HTERT RPE-1 (cell line): Measurements from ENCODE around the gene SLC51B.
"Not testable (repeated sequence)": the region's sequence is repeated elsewhere in the genome, so short reads cannot be mapped to it uniquely, and the experiment has no call there.

ENCODE experiments used
- in situ Hi-C: fragments of 300-500 bp; cut with MboI; formaldehyde crosslinking; loops from 4 replicates; pipeline ENCODE4 v1.14.3; 2020; ENCODE audit warnings: low sequenced_read_pairs

Gene SLC51B

DNA sequence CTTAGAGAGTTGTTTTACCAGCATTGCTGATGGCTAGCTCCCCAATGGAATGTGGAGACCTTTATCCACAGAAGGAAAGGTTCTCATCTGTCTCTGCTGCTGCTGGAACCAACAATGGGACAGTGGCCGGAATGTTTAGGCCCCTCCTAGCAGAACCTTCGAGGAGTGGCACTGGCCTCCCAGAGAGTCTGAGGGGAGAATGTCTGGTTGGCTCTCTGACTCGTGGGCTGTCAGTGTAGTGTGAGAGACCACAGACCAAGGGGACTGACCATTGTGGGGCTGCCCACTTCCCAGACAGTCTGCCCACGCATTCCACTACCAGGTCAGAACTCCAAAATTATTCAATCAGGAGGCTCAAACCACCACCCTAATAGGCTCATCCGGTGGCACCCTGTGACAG, 17.5 kb downstream of the SLC51B start:
- in situ Hi-C loops: no loop called here

DNA sequence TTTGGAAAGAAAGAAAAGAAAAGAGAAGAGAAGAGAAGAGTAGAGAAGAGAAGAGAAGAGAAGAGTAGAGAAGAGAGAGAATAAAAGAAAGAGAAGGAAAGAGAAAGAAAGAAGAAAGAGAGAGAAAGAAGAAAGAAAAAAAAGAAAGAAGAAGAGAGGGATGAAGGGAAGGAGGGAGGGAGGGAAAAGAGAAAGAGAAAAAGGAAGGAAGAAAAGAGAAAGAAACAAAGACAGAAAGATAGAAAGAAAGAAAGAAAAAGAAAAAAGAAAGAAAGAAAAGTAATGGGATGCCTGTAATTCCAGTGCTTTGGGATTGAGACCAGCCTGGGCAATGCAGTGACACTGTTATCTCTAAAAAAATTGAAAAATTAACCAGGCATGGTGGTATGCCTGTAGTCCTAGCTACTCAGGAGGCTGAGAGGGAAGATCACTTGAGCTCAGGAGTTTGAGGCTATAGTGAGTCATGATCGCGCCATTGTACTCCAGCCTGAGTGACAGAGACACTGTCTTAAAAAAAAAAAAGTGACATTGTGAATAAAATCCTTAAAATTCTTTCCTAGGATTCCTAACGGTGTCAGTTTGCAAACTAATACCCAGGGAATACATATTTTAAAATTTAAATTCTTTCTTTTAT, 20.9 kb downstream of the SLC51B start:
- in situ Hi-C loops: no loop called here

DNA sequence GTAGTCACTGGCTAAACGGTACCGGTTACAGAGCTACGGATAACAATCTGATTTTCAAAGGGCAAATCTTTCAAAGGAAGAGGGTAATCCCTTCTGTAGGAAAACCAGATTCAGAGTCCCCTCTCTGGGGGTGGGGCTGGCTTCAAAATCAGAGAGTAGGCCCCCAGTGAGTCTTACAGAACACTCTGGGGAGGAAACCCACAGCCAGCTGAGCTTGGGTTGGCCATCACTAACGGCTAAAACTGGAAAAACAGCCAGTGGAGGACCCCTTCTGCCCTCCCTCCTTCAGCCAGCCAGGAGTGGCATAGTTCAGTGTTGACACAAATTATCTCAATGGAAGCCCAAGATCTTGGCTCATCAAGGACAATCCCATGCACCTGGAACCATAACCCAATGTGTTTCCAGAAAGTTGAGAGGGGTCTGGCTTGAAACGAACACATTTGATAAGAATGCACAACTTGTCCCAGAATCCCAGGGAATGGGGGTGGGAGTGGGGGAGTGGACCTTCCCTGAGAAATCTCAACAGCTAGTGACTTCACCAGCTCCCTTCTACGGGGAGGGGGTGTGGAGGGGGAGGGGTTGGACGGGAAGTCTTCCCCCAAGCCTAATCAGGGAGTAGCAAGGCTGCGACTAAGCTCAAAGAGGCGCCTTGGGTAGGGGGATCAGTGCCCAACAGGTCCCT, 21.6 kb downstream of the SLC51B start:
- in situ Hi-C loops: no loop called here

DNA sequence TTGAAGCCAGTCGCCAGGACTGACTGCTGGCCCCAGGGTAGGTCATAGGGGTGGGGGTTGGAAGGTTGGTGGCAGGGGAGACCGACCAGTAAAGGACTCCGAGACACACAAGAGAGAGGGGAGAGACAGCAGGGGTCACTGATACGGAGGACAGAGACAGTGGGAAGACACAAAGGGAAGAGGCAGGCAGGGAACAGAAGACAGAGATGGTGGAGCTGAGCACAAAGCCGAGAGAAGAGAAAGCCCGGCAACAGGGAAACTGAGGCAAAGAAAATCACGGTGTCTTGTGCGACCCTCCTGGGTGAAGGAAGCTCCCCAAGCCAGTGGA, 22.1 kb downstream of the SLC51B start:
- in situ Hi-C loops: no loop called here

DNA sequence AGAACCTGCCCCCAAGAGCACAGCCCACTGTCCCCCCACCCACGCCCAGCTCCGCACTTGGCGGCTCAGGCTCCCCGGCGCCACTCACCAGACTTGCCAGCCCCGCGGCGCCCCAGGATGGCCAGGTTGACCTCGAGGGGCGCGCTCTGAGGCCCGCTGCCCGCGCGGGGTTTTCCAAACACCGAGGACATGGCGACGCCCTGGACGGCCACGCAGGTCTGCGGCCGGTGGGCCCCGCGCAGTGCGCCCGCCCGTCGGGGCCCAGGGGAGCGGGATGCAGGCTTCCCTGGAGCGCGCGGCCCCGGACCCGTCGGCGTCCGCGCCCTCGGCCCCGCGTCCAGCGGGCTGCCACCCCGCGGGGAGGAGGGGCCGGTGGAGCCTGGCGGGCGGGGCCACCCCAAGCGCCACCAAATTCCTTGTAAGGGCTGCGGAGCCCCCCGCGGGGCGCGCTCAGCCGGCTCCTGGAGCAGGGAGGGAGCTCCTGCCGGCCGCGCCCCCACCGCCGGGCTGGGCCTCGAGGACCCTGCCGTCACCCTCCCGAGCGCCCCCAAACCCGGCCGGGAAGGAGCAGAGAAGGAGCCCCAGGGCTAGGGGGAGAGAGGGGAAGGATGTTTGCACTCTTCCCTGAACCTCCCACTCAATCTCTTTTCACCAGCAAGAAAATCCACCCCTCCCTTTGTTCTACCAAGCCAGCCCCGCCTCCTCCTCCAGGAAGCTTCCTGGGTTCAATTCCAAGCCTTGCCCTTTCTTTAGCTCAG, 22.6 kb downstream of the SLC51B start, which contains the start of gene RASL12:
TSS of gene RASL12 (minus strand) at position 347 of the 758 bp plus-strand sequence. CDS start at position 191, 156 bp downstream.
- in situ Hi-C loops: no loop called here

DNA sequence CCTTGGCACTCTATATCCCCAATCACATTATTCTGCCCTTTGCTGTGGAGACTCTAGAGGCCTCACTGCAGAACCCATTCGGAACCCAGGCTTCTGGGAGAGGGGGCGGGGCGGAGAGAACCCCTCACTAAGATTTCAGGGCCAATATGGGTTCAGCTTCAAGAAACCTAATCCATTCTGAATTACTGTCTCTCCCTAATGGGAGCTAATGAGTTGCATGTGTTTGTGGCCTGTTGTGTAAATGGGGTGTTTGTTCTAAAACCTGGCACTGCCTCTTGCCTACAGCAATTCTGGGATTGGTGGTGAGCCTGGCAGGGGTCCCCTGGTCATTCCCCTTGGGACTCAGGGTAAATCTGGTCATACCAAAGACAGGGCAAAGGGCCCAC, 23.2 kb downstream of the SLC51B start:
- in situ Hi-C loops: no loop called here

DNA sequence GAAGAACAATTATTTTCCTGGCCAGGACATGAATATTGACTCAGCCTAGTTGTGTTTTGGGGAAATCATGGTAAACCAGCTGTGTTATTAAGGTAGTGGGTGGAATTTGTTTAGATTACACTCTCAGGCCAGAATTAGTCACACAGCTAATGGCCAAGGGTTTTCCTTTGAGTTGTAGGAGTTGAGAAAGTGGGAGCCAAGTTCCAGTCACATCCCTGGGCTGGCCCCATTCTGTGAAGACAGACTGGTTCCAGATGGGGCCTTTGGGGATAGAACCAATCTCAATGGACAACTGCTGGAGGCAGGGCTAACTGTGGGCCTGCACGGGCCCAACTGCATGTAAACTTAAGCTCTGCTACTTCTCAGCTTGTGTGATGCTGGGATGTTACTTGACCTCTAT, 24.0 kb downstream of the SLC51B start:
- in situ Hi-C loops: no loop called here

DNA sequence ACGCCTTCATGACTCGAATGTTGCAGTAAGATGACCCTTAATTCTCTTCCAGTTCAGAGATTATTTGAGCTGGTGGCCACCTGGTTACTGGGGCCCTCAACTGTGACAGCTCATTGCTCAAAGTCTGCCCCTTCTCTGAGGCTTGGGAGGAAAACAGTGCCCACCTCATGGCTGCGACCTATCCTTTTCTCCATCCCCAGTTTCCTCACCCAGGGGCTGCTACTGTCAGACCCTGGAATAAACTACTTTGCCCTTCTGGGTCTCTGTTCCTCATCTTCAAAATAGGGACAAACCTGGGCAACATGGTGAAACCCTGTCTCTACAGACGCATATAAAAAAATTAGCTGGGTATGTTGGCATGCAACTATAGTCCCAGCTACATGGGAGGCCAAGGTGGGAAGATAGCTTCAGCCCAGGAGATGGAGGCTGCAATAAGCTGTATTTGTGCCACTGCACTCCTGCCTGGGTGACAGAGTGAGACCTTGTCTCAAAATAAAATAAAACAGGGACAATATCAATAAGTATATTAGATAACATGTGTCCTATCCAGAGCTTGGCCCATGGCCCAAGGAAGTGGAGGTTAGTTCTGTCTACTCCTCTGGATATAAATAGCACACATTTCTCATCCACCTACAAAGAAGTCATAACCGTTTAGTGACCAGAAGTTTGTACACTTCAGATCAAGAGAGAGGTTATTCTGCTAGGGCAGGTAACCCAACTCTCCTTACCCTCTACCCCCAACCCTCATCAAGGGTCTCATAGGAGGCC, 24.8 kb downstream of the SLC51B start:
- in situ Hi-C loops: no loop called here

DNA sequence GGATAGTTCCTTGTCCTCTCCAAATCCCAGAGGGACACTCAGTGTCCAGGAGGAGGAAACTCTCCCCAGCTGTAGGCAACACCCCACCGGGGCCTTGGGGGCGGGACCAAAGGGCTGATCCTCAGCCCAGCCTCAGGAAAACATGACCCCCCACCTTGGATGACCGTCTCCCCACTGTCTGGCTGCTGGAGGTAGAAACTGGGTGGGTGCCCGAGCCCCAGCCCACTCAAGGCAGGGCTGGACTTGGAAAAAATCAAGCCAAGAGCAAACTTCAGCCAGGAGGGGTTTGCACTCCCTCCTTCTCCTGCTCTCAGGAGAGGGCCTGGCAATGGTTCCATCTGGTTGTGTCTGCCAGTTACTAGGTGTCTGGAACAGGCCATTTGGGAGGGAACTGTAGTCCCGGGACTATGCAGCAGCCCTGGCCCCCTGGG, 26.2 kb downstream of the SLC51B start:
- in situ Hi-C loops: no loop called here

DNA sequence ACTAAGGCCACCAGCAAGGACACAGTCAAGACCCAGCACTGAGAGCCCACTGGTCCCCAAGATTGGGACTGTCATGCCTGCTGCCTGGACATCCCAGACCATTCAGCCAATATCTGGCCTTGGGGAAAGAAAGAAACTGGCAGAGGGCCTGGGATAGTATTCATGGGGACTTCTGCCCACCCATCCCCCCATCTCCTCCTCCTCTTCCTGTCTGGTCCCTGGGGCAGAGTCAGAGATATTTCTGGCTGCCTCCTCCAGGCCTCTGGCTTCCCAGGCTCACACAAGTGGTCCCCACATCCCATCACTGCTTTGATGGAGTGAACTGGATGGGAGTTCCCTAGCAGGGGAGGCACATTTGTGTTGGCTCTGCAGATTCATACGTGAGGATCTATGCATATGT, 26.8 kb downstream of the SLC51B start:
- in situ Hi-C loops: no loop called here

DNA sequence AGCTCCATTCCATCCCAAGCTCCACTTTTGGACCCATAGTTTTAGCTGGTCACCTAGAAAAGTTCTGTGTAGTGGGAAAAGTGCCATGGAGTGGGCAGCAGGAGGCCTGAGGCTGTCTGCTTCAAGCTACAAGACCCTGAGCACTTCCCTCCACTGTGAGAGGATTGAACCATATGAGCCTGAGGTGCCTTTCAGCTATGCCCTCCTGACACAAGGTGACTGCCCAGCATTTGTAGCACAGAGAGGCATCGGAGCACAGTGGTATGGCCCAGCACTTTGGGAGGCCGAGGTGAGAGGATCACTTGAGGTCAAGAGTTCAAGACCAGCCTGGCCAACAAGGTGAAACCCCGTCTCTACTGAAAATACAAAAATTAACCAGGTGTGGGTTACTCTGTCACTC, 27.4 kb downstream of the SLC51B start:
- in situ Hi-C loops: no loop called here

DNA sequence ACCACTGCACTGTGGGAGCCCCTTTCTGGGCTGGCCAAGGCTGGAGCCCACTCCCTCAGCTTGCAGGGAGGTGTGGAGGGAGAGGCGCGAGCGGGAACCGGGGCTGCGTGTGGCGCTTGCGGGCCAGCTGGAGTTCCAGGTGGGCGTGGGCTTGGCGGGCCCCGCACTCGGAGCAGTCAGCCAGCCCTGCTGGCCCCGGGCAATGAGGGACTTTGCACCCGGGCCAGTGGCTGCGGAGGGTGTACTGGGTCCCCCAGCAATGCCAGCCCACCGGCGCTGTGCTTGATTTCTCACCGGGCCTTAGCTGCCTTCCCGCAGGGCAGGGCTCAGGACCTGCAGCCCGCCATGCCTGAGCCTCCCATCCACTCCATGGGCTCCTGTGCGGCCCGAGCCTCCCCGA, 29.8 kb downstream of the SLC51B start:
- in situ Hi-C loops: not testable (repeated sequence)

DNA sequence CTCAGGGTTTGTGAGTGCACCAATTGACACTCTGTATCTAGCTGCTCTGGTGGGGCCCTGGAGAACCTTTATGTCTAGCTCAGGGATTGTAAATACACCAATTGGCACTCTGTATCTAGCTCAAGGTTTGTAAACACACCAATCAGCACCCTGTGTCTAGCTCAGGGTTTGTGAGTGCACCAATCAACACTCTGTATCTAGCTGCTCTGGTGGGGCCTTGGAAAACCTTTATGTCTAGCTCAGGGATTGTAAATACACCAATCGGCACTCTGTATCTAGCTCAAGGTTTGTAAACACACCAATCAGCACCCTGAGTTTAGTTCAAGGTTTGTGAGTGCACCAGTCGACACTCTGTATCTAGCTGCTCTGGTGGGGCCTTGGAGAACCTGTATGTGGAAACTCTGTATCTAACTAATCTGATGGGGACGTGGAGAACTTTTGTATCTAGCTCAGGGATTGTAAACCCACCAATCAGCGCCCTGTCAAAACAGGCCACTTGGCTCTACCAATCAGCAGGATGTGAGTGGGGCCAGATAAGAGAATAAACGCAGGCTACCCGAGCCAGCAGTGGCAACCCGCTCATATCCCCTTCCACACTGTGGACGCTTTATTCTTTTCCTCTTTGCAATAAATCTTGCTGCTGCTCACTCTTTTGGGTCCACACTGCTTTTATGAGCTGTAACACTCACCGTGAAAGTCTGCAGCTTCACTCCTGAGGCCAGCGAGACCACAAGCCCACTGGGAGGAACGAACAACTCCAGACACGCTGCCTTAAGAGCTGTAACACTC, 30.6 kb downstream of the SLC51B start:
- in situ Hi-C loops: not testable (repeated sequence)

DNA sequence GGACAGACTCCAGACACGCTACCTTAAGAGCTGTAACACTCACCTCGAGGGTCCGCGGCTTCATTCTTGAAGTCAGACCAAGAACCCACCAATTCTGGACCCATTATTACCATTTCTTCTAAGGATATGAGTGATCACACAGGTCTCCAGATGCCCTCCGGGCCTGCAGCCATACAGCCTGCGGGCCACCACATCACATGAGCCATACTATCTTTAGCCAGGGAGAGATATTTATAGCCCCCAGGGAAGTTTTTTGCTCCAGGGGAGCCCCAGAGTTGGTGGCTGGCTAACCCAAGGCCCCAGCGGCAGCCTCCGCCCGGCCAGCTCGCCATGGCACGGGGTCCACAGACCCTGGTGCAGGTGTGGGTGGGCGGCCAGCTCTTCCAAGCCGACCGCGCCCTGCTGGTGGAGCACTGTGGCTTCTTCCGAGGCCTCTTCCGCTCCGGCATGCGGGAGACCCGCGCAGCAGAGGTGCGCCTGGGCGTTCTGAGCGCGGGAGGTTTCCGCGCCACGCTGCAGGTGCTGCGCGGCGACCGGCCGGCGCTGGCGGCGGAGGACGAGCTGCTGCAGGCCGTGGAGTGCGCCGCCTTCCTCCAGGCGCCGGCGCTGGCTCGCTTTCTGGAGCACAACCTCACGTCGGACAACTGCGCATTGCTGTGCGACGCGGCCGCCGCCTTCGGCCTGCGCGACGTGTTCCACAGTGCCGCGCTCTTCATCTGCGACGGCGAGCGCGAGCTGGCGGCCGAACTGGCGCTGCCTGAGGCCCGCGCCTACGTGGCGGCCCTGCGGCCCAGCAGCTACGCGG, 31.5 kb downstream of the SLC51B start, which contains the start of gene KBTBD13:
TSS of gene KBTBD13 (plus strand) at position 261 of the 805 bp plus-strand sequence. CDS start at position 331, 70 bp downstream.
- in situ Hi-C loops: no loop called here

DNA sequence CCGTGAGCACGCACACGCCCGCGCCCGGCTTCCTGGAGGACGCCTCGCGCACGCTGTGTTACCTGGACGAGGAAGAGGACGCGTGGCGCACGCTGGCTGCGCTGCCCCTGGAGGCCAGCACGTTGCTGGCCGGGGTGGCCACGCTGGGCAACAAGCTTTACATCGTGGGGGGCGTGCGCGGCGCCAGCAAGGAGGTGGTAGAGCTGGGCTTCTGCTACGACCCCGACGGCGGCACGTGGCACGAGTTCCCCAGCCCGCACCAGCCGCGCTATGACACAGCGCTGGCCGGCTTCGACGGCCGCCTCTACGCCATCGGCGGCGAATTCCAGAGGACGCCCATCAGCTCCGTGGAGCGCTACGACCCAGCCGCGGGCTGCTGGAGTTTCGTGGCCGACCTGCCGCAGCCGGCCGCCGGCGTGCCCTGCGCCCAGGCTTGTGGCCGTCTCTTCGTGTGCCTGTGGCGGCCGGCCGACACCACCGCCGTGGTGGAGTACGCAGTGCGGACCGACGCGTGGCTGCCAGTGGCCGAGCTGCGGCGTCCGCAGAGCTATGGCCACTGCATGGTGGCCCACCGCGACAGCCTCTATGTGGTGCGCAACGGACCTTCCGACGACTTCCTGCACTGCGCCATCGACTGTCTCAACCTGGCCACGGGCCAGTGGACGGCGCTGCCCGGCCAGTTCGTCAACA, 32.2 kb downstream of the SLC51B start:
- in situ Hi-C loops: no loop called here

DNA sequence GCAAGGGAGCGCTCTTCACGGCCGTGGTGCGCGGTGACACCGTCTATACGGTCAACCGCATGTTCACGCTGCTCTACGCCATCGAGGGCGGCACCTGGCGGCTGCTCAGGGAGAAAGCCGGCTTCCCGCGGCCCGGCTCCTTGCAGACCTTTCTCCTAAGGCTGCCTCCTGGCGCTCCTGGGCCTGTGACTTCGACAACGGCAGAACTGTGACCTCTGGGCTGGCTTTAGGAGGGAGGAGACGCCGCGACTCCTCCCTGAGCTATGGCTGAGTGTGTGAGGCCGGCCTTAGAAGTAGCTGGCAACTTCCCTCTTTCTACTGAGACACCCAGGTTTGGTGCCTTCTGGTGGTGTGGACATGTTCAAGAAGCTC, 32.8 kb downstream of the SLC51B start:
- in situ Hi-C loops: no loop called here

DNA sequence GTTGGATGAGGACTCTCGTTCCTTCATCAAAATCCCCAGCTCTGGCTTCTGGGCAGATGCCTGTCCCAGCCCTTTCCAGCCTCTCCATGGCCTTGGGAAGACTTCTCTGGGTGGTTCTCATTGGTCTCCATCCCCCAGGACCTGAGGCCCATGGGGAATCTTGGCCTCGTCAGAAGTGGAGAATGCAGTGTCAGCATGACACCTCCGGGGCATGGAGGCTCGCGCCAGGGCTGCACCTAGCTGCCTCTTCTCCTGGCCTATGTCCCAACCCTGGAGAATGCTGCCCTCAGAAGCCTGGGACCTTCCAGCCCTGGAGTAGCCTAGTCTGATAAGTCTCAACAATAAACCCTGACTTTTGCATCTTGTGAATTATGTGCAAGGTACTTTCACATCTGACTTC, 34.4 kb downstream of the SLC51B start:
- in situ Hi-C loops: no loop called here

DNA sequence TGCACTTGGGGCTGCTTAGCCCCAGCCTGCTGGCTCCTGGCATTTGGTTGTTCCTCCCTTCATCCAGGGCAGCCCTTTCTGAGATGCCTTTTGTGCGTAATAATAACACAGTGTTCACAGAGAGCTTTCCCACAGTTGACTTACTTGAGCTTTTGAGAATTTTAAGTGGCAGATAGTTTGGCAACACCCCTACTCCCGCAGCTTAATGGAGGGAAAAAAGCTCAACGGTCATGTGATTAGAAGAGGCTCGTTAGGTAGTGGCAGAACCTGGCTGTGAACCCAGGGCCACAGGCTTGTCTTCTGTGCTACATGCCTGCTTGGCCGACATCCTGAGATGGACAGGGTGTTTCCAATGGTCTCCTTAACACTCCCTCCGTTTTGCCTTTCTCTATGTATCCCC, 36.1 kb downstream of the SLC51B start:
- in situ Hi-C loops: no loop called here

DNA sequence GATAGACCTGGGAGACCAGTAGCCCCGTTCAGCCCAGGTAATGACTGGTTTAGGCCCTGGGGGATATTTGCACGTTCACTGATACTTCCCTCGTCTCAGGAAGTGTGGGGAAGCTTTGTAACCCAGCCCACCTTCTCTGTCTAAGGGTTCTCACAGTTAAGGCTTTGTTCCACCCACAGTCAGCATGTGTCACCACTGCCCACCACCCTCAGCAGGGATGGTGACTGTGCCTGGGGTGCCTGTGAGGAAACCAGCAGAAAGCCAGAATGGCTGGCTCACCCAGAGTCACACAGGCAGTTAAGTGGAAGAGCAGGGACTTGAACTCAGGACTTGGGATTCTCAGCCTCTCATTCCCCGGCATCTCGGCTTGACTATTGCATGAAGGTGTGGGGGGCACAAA, 36.6 kb downstream of the SLC51B start:
- in situ Hi-C loops: no loop called here
